OCI-LY3 (cell line): ENCODE measurements around the gene GNAI2.
"Not testable (repeated sequence)": the region's sequence is repeated elsewhere in the genome, so short reads cannot be mapped to it uniquely, and the experiment has no call there.

Experiments
- H2AFZ ChIP-seq: fragments of 200-600, 300-600 bp; shearing (Covaris generic); 2 replicates; pipeline ENCODE4 v1.6.0; 2014; ENCODE audit warnings: antibody characterized with exemption, low read depth, low read length
- H3K27ac ChIP-seq: fragments of 200-600, 300-600 bp; sonication (generic); 2 replicates; pipeline ENCODE4 v1.5.1; 2014; ENCODE audit warnings: mild to moderate bottlenecking, low read length, moderate library complexity, mixed read lengths
- H3K27me3 ChIP-seq: fragments of 200-600, 300-600 bp; sonication (generic); 2 replicates; pipeline ENCODE4 v1.6.1; 2014; ENCODE audit warnings: low read depth, low read length, mixed read lengths
- H3K36me3 ChIP-seq: fragments of 200-600, 300-600 bp; sonication (generic); replicated peaks from 2 replicates; pipeline ENCODE3; 2014; ENCODE audit warnings: low read depth, low read length, mixed read lengths
- H3K4me1 ChIP-seq: fragments of 300-600, 200-600 bp; sonication (generic); 2 replicates; pipeline ENCODE4 v1.6.1; 2014; ENCODE audit warnings: low read length, mixed read lengths
- H3K4me2 ChIP-seq: fragments of 200-600, 300-600 bp; sonication (generic); 2 replicates; pipeline ENCODE4 v1.6.1; 2014; ENCODE audit warnings: low read length, mixed read lengths
- H3K4me3 ChIP-seq: fragments of 300-600, 200-600 bp; sonication (generic); 2 replicates; pipeline ENCODE4 v1.5.1; 2014; ENCODE audit warnings: antibody characterized with exemption, mild to moderate bottlenecking, low read length, moderate library complexity
- H3K79me2 ChIP-seq: fragments of 300-600, 200-600 bp; shearing (Covaris generic); 2 replicates; pipeline ENCODE4 v1.6.1; 2014; ENCODE audit warnings: mild to moderate bottlenecking, low read length, mixed read lengths
- H3K9ac ChIP-seq: fragments of 300-600, 200-600 bp; shearing (Covaris generic); 2 replicates; pipeline ENCODE4 v1.6.0; 2014; ENCODE audit warnings: mild to moderate bottlenecking, low read length, moderate library complexity
- H3K9me3 ChIP-seq: fragments of 200-600, 300-600 bp; shearing (Covaris generic); 2 replicates; pipeline ENCODE4 v1.6.1; 2014; ENCODE audit warnings: low read length, mixed read lengths; ENCODE audit not compliant: insufficient read depth
- H4K20me1 ChIP-seq: fragments of 200-600, 300-600 bp; sonication (generic); 2 replicates; pipeline ENCODE4 v1.6.1; 2016; ENCODE audit warnings: low read length, mixed read lengths; ENCODE audit not compliant: insufficient read depth
- EZH2phosphoT487 ChIP-seq: fragments of 200-600 bp; shearing (Covaris generic); IDR thresholded peaks from 2 replicates; pipeline ENCODE4 v1.6.1; 2018; ENCODE audit warnings: antibody characterized with exemption, mixed run types, low read depth
- TF ChIP-seq, protein P1 (sequence below): fragments of 200-600, 300-600 bp; sonication (generic); IDR thresholded peaks from 2 replicates; pipeline ENCODE4 v1.5.1; 2014; ENCODE audit warnings: antibody characterized with exemption, low read length, low read depth

The GNAI2 gene

GRCh38 chr3:50210510-50211367 is 25.3 kb upstream of the GNAI2 start:
- no peak overlapping the region for H3K27ac ChIP-seq

DNA sequence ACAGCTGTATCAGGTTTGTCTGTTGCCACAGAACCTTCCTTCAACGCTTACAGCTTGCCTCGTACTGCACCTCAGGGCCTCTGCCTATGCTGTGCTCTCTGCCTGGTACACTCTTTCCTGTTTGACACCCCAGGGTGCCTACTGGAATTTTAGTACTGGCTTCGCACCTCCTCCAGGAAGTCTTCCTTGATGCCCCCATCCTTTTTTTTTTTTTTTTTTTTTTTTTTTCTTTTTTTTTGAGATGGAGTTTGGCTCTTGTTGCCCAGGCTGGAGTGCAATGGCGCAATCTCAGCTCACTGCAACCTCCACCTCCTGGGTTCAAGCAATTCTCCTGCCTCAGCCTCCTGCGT is 24.7 kb upstream of the GNAI2 start:
- not testable (repeated sequence) for H3K4me2 ChIP-seq, H3K79me2 ChIP-seq, H3K36me3 ChIP-seq, H3K4me1 ChIP-seq, H2AFZ ChIP-seq, H3K4me3 ChIP-seq, H3K27ac ChIP-seq, H3K27me3 ChIP-seq, H3K9me3 ChIP-seq, H3K9ac ChIP-seq, H4K20me1 ChIP-seq

More at GRCh38 chr3:50210510-50211367, 25.3 kb upstream of the GNAI2 start:
- TF ChIP-seq, protein P1, sequence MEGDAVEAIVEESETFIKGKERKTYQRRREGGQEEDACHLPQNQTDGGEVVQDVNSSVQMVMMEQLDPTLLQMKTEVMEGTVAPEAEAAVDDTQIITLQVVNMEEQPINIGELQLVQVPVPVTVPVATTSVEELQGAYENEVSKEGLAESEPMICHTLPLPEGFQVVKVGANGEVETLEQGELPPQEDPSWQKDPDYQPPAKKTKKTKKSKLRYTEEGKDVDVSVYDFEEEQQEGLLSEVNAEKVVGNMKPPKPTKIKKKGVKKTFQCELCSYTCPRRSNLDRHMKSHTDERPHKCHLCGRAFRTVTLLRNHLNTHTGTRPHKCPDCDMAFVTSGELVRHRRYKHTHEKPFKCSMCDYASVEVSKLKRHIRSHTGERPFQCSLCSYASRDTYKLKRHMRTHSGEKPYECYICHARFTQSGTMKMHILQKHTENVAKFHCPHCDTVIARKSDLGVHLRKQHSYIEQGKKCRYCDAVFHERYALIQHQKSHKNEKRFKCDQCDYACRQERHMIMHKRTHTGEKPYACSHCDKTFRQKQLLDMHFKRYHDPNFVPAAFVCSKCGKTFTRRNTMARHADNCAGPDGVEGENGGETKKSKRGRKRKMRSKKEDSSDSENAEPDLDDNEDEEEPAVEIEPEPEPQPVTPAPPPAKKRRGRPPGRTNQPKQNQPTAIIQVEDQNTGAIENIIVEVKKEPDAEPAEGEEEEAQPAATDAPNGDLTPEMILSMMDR, result no peak
- no peak for TF ChIP-seq EZH2phosphoT487
- Histone ChIP-seq H3K79me2 (no peaks in the 10 kb centered on the region), H3K9ac (no peak overlapping the region), H3K9me3 (no peaks in the 10 kb centered on the region), H2AFZ (no peak overlapping the region), H3K36me3 (no peaks in the 10 kb centered on the region), H3K4me1 (no peaks in the 10 kb centered on the region), H4K20me1 (no peaks in the 10 kb centered on the region), H3K4me3 (no peak overlapping the region), H3K4me2 (no peak overlapping the region), H3K27me3 (no peaks in the 10 kb centered on the region)

- no peaks in the 10 kb centered on the region for H3K27me3 ChIP-seq
- no peak overlapping the region for H3K9ac ChIP-seq
- H2AFZ ChIP-seq, result no peak overlapping the region
- TF ChIP-seq, protein P1, result no peak
- no peak for TF ChIP-seq EZH2phosphoT487
- no peak overlapping the region for H3K4me3 ChIP-seq
- no peaks in the 10 kb centered on the region for H3K79me2 ChIP-seq
- no peaks in the 10 kb centered on the region for H3K4me1 ChIP-seq
- no peaks in the 10 kb centered on the region for H3K36me3 ChIP-seq
- no peaks in the 10 kb centered on the region for H4K20me1 ChIP-seq
- H3K9me3 ChIP-seq, result no peaks in the 10 kb centered on the region
- H3K27ac ChIP-seq, result no peak overlapping the region
- H3K4me2 ChIP-seq, result no peak overlapping the region
Observed at GRCh38 chr3:50211930-50212329, 24.1 kb upstream of the GNAI2 start.

GRCh38 chr3:50212502-50212901 is 23.5 kb upstream of the GNAI2 start:
- H2AFZ ChIP-seq, result no peak overlapping the region
- no peak overlapping the region for H3K27ac ChIP-seq
- H3K4me2 ChIP-seq, result no peak overlapping the region
- H3K9ac ChIP-seq, result no peak overlapping the region
- no peak overlapping the region for H3K4me3 ChIP-seq
- no peaks in the 10 kb centered on the region for H4K20me1 ChIP-seq
- H3K27me3 ChIP-seq, result peaks cover 5% of the 10 kb centered on the region; the same call in 1 of the 2 replicates
- no peaks in the 10 kb centered on the region for H3K4me1 ChIP-seq
- H3K36me3 ChIP-seq, result no peaks in the 10 kb centered on the region
- H3K79me2 ChIP-seq, result no peaks in the 10 kb centered on the region
- TF ChIP-seq, protein P1, result no peak
- no peak for TF ChIP-seq EZH2phosphoT487
- no peaks in the 10 kb centered on the region for H3K9me3 ChIP-seq
